Lung (tissue), 12 donors: ENCODE measurements around the gene CFAP65. TPM values are rescaled to one million over a fixed set of nuclear protein-coding genes. Genes with fewer than 3 reads are reported as not detected.

Experiments
- ATAC-seq: fragments of 200-7000 bp; cut with Tn5 transposase; one replicate; pipeline ENCODE4 v1.9.1; 2020; ENCODE audit warnings: moderate number of reproducible peaks; ENCODE audit not compliant: insufficient read depth, low FRiP score
- DNase-seq, 3 donors: peaks; one replicate each; pipeline ENCODE4 v3.0.0-alpha.2; 2013 to 2017
- H3K27ac ChIP-seq, 2 donors: one replicate each; pipeline ENCODE4 v1.5.1; 2013; ENCODE audit warnings: mild to moderate bottlenecking in 2 of 2, moderate library complexity in 2 of 2, control low read depth in 1 of 2, inconsistent platforms in 1 of 2, low read depth in 1 of 2, low read length in 1 of 2
- H3K27me3 ChIP-seq, 3 donors: one replicate each; pipeline ENCODE4 v1.5.1; 2013; ENCODE audit warnings: low read length in 2 of 3; ENCODE audit not compliant: control insufficient read depth in 3 of 3, insufficient read depth in 3 of 3
- H3K36me3 ChIP-seq, 4 donors: one replicate each; pipeline ENCODE4 v1.5.1; 2013; ENCODE audit warnings: low read length in 4 of 4, mild to moderate bottlenecking in 1 of 4, moderate library complexity in 1 of 4; ENCODE audit not compliant: control insufficient read depth in 4 of 4, insufficient read depth in 4 of 4
- H3K4me1 ChIP-seq, 5 donors: one replicate each; pipeline ENCODE4 v1.5.1; 2013; ENCODE audit warnings: low read length in 5 of 5, mild to moderate bottlenecking in 2 of 5, moderate library complexity in 1 of 5; ENCODE audit not compliant: control insufficient read depth in 5 of 5, insufficient read depth in 5 of 5
- H3K4me3 ChIP-seq: one replicate; pipeline ENCODE4 v1.5.1; 2013; ENCODE audit warnings: mild to moderate bottlenecking, control low read depth, moderate library complexity
- H3K9ac ChIP-seq, 2 donors: one replicate each; pipeline ENCODE4 v1.5.1; 2013; ENCODE audit warnings: low read length in 2 of 2, control low read depth in 1 of 2; ENCODE audit not compliant: insufficient read depth in 1 of 2
- H3K9me3 ChIP-seq, 4 donors: one replicate each; pipeline ENCODE4 v1.5.1; 2013; ENCODE audit warnings: low read length in 3 of 4, mild to moderate bottlenecking in 1 of 4, moderate library complexity in 1 of 4; ENCODE audit not compliant: control insufficient read depth in 4 of 4, insufficient read depth in 3 of 4
- WGBS, 2 donors: extraction: QIAGEN DNeasy Blood & Tissue Kit; methylation state at CpG; one replicate each; pipeline ENCODE4 v1.1.7; 2013; 5-methylcytosine and 5-hydroxymethylcytosine counted together
- polyA plus RNA-seq, 2 donors: library from polyadenylated mRNA; stranded (reverse); fragments of 200-250 nt; gene quantifications; one replicate each; pipeline ENCODE4 v1.2.1, GENCODE V29; 2013
- total RNA-seq, 2 donors: library from RNA; depleted of rRNA in 1 of 2; stranded (reverse); fragments of >200 nt in 1 of 2; gene quantifications; one replicate each; pipeline ENCODE4 v1.2.1, GENCODE V29; 2014 to 2021
- TF ChIP-seq, protein P1 (sequence below): IDR thresholded peaks from 2 replicates; pipeline ENCODE4 v1.5.1; 2012; ENCODE audit warnings: mild to moderate bottlenecking; ENCODE audit errors: control extremely low read depth, extremely low read depth
- donor health status: control.
- donor health status: control.
- donor health status: Bipolar disorder and iron deficiency.
- donor health status: healthy.
- donor health status: DM: yes; HTN: yes; CAD: no.

The CFAP65 gene
- total and polyA plus RNA-seq, 4 donors: 3.9 to 16.5 (median 8.1) TPM

DNA sequence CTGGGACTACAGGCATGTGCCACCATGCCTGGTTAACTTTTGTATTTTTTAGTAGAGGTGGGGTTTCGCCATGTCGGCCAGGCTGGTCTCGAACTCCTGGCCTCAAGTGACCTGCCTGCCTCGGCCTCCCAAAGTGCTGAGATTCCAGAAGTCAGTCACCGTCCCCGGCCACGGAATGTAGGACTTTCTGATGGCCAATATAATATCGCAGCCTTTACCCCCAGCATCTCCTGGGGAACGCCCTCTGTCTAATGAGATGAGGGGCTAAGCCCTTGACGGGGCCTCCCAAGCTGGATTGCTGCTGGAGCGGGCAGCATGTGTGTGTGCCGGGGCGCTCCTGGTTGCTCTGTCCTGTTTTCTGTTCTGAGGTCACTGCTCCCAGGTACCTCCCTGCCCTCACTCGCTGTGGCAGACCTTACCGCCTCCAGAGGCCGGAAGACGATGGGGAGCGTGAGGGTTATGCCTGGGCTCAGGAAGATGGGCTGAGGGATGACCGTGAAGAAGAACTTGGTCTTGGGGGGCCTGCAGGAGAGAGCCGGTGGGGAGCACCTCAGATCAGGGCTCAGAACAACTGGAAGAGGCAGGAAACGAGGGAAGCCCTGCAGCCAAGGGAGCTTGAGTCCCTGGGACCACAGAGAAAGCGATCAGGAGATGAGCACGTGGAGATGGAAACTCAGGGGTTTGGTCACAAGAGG is 9.1 kb downstream of the CFAP65 start:
- Histone ChIP-seq H3K9me3 (no peaks in the 10 kb centered on the region), H3K27ac (no peak overlapping the region), H3K27me3 (peaks cover 0 to 3% (median 0%) of the 10 kb centered on the region in 3 donors), H3K4me3 (no peak overlapping the region), H3K36me3 (no peaks in the 10 kb centered on the region), H3K4me1 (no peaks in the 10 kb centered on the region), H3K9ac (no peak overlapping the region)
- TF ChIP-seq, protein P1, sequence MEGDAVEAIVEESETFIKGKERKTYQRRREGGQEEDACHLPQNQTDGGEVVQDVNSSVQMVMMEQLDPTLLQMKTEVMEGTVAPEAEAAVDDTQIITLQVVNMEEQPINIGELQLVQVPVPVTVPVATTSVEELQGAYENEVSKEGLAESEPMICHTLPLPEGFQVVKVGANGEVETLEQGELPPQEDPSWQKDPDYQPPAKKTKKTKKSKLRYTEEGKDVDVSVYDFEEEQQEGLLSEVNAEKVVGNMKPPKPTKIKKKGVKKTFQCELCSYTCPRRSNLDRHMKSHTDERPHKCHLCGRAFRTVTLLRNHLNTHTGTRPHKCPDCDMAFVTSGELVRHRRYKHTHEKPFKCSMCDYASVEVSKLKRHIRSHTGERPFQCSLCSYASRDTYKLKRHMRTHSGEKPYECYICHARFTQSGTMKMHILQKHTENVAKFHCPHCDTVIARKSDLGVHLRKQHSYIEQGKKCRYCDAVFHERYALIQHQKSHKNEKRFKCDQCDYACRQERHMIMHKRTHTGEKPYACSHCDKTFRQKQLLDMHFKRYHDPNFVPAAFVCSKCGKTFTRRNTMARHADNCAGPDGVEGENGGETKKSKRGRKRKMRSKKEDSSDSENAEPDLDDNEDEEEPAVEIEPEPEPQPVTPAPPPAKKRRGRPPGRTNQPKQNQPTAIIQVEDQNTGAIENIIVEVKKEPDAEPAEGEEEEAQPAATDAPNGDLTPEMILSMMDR: no peak
- ATAC-seq (no peak), DNase-seq (no peak)
- 81 to 85% methylated on average over 23 of the region's 23 CpGs for WGBS, 2 donors

DNA sequence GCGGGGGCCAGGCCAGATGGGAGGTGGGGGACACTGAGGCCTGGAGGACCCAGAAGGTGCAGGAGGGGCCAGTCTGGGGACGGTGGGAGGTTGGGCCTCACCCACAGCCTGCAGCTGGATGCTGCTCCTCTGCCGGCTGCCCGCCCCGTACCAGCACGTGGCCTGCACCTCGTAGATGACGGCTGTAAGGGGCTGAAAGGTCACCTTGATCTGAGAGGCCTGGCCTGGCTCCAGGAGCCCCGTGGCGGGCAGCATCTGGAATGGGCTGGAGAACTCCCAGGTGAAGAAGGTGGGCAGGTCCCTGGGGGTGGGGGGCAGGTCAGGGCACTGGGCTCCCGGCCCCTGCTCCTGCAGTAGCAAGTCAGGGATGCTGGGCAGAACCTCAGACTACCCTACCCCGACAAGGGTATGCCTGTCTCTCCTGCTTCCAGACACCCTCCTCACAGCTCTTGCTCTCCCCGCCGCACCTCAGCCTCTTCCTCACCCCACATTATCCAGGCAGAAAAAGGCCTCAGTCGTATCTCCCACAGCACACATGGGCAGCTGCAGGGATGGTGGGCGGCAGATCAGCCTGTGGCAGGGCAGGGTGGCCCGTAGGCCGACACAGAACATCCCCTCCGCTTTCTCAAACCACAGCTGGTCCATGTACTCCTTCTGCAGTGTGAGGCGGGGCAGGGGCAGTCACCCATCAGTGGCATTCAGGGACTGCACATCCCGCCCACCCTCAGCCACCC is 10.1 kb downstream of the CFAP65 start:
- Histone ChIP-seq H3K27me3 (peaks cover 0 to 3% (median 0%) of the 10 kb centered on the region in 3 donors), H3K4me1 (no peaks in the 10 kb centered on the region), H3K27ac (no peak overlapping the region), H3K9me3 (no peaks in the 10 kb centered on the region), H3K36me3 (no peaks in the 10 kb centered on the region), H3K4me3 (no peak overlapping the region), H3K9ac (no peak overlapping the region)
- WGBS, 2 donors: 78 to 83% methylated on average over 21 of the region's 21 CpGs
- TF ChIP-seq, protein P1: no peak
- ATAC-seq: no peak
- no peak for DNase-seq

DNA sequence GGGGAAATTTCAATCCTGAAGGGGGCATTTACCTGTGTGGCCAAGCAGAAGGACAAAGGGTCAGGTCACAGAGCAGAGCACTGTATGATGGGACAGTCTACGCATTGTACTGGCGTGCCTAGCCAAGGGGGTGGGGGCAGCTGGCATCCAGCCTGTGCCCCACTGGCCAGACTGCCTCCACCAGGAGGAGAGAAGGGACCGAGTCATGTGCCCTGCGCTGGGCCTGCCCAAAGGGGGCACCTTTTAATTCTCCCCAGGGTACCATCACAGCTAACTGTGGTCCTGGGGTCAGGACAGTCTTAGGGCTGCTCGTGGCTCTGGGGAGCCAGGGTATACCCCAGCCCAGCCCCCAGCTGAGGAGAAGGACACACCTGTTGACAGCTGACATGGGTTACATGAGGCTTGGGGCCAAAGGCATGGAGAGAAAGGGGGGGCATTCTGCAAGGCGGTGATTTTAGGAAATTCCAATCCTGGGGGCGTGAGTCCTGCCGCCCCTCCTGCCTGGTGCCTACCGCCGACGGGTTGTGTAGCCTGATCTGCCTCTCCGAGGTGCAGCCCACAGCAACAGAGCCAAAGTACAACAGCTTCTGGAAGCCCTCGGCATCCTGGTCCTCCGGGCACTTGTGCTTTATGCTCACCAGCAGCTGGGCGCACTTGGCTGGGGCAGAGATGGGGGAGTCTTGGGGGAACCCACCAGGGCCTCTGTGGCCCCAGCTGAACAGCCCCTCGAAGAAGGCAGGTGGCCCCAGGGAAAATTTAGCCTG is 11.0 kb downstream of the CFAP65 start:
- H3K9ac ChIP-seq: no peak overlapping the region
- WGBS, 2 donors: 77 to 87% methylated on average over 16 of the region's 16 CpGs
- no peaks in the 10 kb centered on the region for H3K36me3 ChIP-seq
- DNase-seq (no peak), ATAC-seq (no peak)
- H3K9me3 ChIP-seq: no peaks in the 10 kb centered on the region
- TF ChIP-seq, protein P1: no peak
- no peak overlapping the region for H3K4me3 ChIP-seq
- no peaks in the 10 kb centered on the region for H3K4me1 ChIP-seq
- H3K27ac ChIP-seq: no peak overlapping the region
- H3K27me3 ChIP-seq: peaks cover 0 to 3% (median 0%) of the 10 kb centered on the region in 3 donors
